Panc1 (cell line): ENCODE results near the gene AFF2. TPM values are rescaled to one million over a fixed set of nuclear protein-coding genes. Genes with fewer than 3 reads are reported as not detected.

ENCODE experiments used
- ATAC-seq: fragments of 200-7000 bp; cut with Tn5 transposase; 2 replicates; pipeline ENCODE4 v1.9.1; 2020; ENCODE audit warnings: mild to moderate bottlenecking, moderate library complexity
- BruUV-seq: library from RNA; stranded (reverse); fragments of 400-500 nt; replicated peaks from 2 replicates; lab custom pipeline; 2021; lab: Mats Ljungman, UMichigan
- CTCF ChIA-PET: fragments of 300-600 bp; sonication (Branson Sonifier 250); formaldehyde crosslinking; loops from one replicate; lab custom pipeline; 2022; ENCODE audit warnings: antibody characterized with exemption; lab: Charles Lee
- POLR2A ChIA-PET: fragments of 300-600 bp; sonication (Branson Sonifier 250); formaldehyde crosslinking; loops from one replicate; lab custom pipeline; 2022; ENCODE audit warnings: antibody characterized with exemption; lab: Charles Lee
- DNase-seq: peaks from one replicate; pipeline ENCODE4 v3.0.0-alpha.2; 2010; ENCODE audit warnings: low read depth, low spot score
- H3K27ac ChIP-seq: 2 replicates; pipeline ENCODE4 v1.5.1; 2011; ENCODE audit warnings: mild to moderate bottlenecking, low read length, inconsistent platforms
- H3K27me3 ChIP-seq: fragments of 200-500 bp; sonication (Bioruptor generic); 2 replicates; pipeline ENCODE4 v1.6.0; 2014; ENCODE audit warnings: low read length, inconsistent platforms; ENCODE audit not compliant: control insufficient read depth, insufficient read depth
- H3K36me3 ChIP-seq: fragments of 200-500 bp; sonication (Bioruptor generic); 2 replicates; pipeline ENCODE4 v1.5.1; 2014; ENCODE audit warnings: inconsistent platforms, mild to moderate bottlenecking, low read length, moderate library complexity; ENCODE audit not compliant: control insufficient read depth, insufficient read depth
- H3K4me1 ChIP-seq: 2 replicates; pipeline ENCODE4 v1.5.1; 2011; ENCODE audit warnings: inconsistent platforms, mild to moderate bottlenecking, low read length, moderate library complexity; ENCODE audit not compliant: control insufficient read depth, insufficient read depth
- H3K4me3 ChIP-seq, 2 experiments: 2 replicates each; pipeline ENCODE4 v1.5.1; 2011 to 2012; ENCODE audit warnings: low read depth in 2 of 2, low read length in 2 of 2, mild to moderate bottlenecking in 2 of 2, inconsistent platforms in 1 of 2, moderate library complexity in 1 of 2
- H3K9me3 ChIP-seq: fragments of 200-500 bp; sonication (Bioruptor generic); 2 replicates; pipeline ENCODE4 v1.5.1; 2014; ENCODE audit warnings: low read depth, mild to moderate bottlenecking, inconsistent platforms, low read length, moderate library complexity; ENCODE audit not compliant: control insufficient read depth, insufficient read depth
- POLR2AphosphoS5 ChIP-seq: IDR thresholded peaks from 2 replicates; pipeline ENCODE4 v1.6.1; 2012; ENCODE audit warnings: mild to moderate bottlenecking, low read depth, low read length, moderate library complexity
- SIN3A ChIP-seq: IDR thresholded peaks from 2 replicates; pipeline ENCODE4 v1.6.1; 2012; ENCODE audit warnings: low read depth, mild to moderate bottlenecking, low read length, moderate library complexity, borderline replicate concordance; ENCODE audit not compliant: insufficient read depth
- TCF7L2 ChIP-seq: IDR thresholded peaks from 2 replicates; pipeline ENCODE4 v1.6.1; 2011; ENCODE audit warnings: mild to moderate bottlenecking, low read depth, low read length, inconsistent platforms
- in situ Hi-C: cut with HindIII; loops from 2 replicates; pipeline ENCODE4 v1.10.0; 2016; ENCODE audit warnings: low sequenced_read_pairs, low pct_unique_long_range_greater_than_20kb
- intact Hi-C: fragments of 100-400 bp; cut with micrococcal nuclease; formaldehyde crosslinking; loops from one replicate; pipeline ENCODE4 v1.10.0; 2022; ENCODE audit not compliant: unreplicated experiment
- total RNA-seq: library from RNA; stranded (reverse); gene quantifications from one replicate; pipeline ENCODE4 v1.2.1, GENCODE V29; 2021; ENCODE audit not compliant: unreplicated experiment
- TF ChIP-seq, protein P1 (sequence below), 2 experiments: IDR thresholded peaks; 2 replicates each; pipeline ENCODE4 v1.6.1; 2011 to 2012; ENCODE audit warnings: low read depth in 2 of 2, control low read depth in 1 of 2, low read length in 1 of 2, mild to moderate bottlenecking in 1 of 2, moderate library complexity in 1 of 2; ENCODE audit not compliant: insufficient read depth in 1 of 2
- TF ChIP-seq, protein P2 (sequence below): fragments of 450-650 bp; IDR thresholded peaks from 2 replicates; pipeline ENCODE4 v1.5.1; 2017; ENCODE audit warnings: mild to moderate bottlenecking

The AFF2 gene
- total RNA-seq, 1 experiment from 2014 or later: 0.05 TPM

- DNase-seq (no peak), ATAC-seq (no peak)
- H3K4me1 ChIP-seq: no peaks in the 10 kb centered on the region
- no peaks in the 10 kb centered on the region for H3K9me3 ChIP-seq
- no peaks in the 10 kb centered on the region for H3K27me3 ChIP-seq
- CTCF ChIA-PET: no interaction called here
- no TSS peak for BruUV-seq
- H3K4me3 ChIP-seq: no peak overlapping the region
- in situ Hi-C loops (no loop called here), intact Hi-C loops (no loop called here)
- no peak for TF ChIP-seq POLR2AphosphoS5
- TF ChIP-seq TCF7L2: no peak
- TF ChIP-seq, protein P1, sequence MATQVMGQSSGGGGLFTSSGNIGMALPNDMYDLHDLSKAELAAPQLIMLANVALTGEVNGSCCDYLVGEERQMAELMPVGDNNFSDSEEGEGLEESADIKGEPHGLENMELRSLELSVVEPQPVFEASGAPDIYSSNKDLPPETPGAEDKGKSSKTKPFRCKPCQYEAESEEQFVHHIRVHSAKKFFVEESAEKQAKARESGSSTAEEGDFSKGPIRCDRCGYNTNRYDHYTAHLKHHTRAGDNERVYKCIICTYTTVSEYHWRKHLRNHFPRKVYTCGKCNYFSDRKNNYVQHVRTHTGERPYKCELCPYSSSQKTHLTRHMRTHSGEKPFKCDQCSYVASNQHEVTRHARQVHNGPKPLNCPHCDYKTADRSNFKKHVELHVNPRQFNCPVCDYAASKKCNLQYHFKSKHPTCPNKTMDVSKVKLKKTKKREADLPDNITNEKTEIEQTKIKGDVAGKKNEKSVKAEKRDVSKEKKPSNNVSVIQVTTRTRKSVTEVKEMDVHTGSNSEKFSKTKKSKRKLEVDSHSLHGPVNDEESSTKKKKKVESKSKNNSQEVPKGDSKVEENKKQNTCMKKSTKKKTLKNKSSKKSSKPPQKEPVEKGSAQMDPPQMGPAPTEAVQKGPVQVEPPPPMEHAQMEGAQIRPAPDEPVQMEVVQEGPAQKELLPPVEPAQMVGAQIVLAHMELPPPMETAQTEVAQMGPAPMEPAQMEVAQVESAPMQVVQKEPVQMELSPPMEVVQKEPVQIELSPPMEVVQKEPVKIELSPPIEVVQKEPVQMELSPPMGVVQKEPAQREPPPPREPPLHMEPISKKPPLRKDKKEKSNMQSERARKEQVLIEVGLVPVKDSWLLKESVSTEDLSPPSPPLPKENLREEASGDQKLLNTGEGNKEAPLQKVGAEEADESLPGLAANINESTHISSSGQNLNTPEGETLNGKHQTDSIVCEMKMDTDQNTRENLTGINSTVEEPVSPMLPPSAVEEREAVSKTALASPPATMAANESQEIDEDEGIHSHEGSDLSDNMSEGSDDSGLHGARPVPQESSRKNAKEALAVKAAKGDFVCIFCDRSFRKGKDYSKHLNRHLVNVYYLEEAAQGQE (IDR thresholded peaks at IDR 0.05; ENCODE audit: insufficient read depth in 1 of 2, low read depth in 2 of 2, low read length in 1 of 2): no peak
- TF ChIP-seq, protein P2, sequence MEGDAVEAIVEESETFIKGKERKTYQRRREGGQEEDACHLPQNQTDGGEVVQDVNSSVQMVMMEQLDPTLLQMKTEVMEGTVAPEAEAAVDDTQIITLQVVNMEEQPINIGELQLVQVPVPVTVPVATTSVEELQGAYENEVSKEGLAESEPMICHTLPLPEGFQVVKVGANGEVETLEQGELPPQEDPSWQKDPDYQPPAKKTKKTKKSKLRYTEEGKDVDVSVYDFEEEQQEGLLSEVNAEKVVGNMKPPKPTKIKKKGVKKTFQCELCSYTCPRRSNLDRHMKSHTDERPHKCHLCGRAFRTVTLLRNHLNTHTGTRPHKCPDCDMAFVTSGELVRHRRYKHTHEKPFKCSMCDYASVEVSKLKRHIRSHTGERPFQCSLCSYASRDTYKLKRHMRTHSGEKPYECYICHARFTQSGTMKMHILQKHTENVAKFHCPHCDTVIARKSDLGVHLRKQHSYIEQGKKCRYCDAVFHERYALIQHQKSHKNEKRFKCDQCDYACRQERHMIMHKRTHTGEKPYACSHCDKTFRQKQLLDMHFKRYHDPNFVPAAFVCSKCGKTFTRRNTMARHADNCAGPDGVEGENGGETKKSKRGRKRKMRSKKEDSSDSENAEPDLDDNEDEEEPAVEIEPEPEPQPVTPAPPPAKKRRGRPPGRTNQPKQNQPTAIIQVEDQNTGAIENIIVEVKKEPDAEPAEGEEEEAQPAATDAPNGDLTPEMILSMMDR: no peak
- TF ChIP-seq SIN3A: no peak
- no peaks in the 10 kb centered on the region for H3K36me3 ChIP-seq
- POLR2A ChIA-PET: no interaction called here
- no peak overlapping the region for H3K27ac ChIP-seq
Observed at GRCh38 chrX:148610328-148610698, 109.9 kb downstream of the AFF2 start.

- TF ChIP-seq, protein P1 (IDR thresholded peaks at IDR 0.05; ENCODE audit: insufficient read depth in 1 of 2, low read depth in 2 of 2, low read length in 1 of 2): no peak
- ChIA-PET CTCF (no interaction called here), POLR2A (no interaction called here)
- Histone ChIP-seq H3K27me3 (no peaks in the 10 kb centered on the region), H3K36me3 (no peaks in the 10 kb centered on the region), H3K4me3 (no peak overlapping the region), H3K9me3 (no peaks in the 10 kb centered on the region), H3K4me1 (no peaks in the 10 kb centered on the region), H3K27ac (no peak overlapping the region)
- in situ Hi-C loops: no loop called here
- BruUV-seq: no TSS peak
- no peak for ATAC-seq
- no peak for DNase-seq
- intact Hi-C loops: no loop called here
Observed at GRCh38 chrX:148611993-148612392, 111.6 kb downstream of the AFF2 start.
